EH (cell line): ENCODE measurements around the gene CASKIN1.

Experiments used
- DNase-seq: peaks from one replicate; pipeline ENCODE4 v3.0.0-alpha.2; 2015; ENCODE audit warnings: low read depth

The CASKIN1 gene

DNA sequence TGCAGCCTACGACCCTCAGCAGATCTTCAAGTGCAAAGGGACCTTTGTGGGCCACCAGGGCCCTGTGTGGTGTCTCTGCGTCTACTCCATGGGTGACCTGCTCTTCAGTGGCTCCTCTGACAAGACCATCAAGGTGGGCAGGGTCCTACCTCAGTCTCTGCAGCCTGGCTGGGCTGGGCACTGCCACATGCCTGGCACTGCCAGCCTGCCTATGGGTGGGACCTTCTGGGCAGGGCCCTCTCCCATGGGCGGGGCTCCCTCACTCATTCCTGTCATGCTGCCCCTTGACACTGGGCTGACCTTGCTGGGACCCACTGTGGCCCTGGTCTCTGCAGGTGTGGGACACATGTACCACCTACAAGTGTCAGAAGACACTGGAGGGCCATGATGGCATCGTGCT is 22.5 kb downstream of the CASKIN1 start:
- DNase-seq, result no peak

DNA sequence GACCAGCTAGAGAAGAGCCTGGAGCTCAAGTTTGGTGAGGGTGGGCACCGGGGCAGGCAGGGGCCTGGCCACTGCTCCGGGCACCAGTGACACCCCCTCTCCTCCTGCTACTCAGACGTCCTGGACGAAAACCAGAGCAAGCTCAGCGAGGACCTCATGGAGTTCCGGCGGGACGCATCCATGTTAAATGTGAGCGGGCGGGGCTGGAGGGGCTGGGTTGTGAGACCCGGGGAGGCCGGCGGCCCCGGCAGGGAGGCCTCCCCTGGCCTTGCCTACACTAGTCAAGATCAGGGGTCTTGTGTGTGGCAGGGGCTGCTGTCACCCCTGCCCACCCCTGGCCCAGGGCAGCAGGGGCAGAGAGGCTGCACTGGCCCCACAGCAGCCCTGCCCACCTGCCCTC is 23.0 kb downstream of the CASKIN1 start:
- DNase-seq, result no peak

DNA sequence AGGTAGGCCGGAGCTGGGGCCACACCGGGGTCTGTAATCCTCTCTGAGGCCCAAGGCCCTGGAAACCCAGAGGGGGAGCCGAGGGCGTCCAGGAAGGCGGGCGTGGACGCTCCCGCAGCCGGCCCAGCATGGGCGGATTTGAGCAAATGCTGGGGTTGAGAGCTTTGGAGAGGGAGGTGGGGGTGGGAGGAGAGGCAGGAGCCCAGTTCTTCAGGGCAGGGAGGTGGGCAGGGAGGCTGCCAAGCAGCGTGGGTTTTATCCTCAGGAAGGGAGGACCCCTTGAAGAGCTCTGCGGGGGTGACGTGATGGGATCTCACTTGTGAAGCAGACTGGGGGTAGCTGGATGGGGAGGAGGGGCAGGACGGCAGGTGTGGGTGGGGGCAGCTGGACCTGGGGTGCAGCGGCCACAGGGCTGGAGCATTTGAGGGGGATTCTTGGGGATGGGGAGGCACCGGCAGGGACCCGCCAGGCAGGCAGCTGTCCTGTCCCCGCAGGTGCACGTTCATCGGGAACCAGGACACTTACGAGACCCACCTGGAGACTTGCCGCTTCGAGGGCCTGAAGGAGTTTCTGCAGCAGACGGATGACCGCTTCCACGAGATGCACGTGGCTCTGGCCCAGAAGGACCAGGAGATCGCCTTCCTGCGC is 23.6 kb downstream of the CASKIN1 start:
- DNase-seq, result no peak

DNA sequence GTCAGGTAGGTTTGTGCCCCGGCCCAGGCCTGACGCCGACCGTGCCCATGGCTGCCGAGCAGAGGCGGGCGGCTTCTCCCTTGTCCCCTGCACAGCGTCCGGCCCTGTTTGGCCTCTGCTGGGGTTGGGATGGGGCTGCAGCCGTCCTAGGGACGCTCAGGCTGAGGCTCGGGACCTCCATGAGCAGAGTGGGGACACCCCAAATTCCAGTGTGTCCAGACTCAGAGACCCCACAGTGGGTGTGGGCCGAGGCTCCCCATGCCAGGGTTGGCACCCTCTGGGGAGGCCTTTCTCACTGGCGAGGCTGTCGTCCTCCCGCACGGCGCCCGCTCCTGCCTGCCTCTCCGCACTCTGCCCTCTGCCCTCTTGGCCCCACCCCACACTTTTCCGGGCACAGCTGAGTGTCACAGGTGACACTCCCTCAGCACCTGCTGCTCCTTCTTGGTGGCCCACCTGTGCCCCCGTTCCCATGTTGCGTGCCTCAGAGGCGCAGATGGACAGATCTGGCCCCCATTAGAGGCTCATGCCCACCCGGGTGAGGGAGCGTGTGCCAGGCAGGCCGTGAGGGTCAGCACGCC is 24.7 kb downstream of the CASKIN1 start:
- no peak for DNase-seq

DNA sequence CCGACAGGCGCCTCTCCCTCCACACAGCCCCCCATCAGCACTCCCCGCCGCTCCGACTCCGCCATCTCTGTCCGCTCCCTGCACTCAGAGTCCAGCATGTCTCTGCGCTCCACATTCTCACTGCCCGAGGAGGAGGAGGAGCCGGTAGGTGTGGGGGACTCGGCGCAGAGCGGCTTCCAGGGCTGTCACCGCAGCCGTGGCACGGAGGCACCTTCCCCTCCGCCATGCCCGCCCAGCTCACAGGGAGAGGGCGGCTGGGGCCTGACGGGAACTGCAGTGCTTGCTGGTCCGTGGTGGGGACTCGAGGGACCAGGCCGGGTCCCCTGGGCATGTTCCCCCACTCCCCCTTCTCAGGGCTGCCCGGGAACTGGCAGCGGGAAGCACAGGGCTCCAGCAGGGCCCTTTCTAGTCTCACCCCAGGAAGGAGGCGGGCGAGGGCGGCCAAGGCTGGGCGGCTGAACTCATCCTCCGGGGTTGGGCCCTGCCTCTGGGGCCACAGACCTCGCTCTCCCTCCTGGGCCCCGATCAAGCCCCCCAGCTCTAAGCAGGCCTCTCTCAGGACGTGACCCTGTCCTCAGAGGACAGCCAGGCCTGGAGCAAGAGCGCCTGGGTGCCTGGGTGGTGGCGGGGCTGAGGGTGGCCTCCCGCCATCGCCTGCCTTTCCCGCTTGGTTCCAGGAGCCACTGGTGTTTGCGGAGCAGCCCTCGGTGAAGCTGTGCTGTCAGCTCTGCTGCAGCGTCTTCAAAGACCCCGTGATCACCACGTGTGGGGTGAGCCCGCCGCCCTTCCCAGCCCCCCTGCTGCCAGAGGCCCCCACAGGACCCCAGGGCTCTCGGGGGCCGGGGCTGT is 25.6 kb downstream of the CASKIN1 start:
- no peak for DNase-seq

DNA sequence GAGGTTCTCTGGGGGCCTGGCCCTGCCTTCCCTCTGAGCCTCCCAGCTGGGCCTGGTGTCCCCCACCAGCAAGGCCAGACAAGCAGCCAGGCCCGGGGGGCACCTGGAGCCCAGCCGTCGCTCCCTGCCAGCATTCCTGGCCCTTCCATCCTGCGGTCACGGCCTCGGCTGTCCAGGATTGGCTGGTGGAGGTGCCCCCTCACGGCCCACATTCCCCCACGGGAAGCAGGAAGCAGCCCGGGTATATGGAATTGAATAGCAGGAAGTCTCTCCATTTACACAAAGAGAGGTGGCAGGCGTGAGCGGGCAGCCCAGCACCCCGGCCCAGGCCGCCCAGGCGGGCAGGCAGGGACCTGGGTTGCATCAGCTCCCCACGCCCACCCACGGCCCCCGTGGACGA is 26.3 kb downstream of the CASKIN1 start:
- DNase-seq, result no peak

DNA sequence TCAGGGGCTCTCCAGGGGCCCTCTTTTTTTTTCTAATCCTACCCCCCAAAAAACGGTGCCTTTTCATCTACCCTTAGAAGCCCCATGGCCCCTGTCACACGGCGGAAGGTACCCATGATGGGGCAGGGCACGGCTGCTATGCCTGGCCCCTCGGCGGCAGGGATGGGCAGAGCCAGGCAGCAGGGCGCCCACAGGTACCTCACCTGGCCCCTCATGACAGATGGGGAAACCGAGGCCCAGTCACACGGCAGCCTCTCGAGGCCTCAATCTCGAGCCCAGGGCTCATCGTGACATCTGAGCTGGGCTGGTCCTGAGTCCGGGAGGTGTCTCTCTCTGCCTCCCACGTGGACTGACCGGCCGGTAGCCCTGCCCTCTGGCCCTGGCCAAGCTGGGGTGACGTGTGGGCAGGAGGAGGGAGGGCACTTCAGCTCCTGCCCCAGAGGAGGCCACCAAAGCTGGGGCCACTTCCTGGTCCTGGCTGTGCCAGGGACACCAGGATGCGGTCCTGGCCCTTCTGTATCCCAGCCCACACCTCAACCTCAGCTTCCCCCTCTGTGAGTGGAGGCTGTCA is 29.3 kb downstream of the CASKIN1 start:
- no peak for DNase-seq

DNA sequence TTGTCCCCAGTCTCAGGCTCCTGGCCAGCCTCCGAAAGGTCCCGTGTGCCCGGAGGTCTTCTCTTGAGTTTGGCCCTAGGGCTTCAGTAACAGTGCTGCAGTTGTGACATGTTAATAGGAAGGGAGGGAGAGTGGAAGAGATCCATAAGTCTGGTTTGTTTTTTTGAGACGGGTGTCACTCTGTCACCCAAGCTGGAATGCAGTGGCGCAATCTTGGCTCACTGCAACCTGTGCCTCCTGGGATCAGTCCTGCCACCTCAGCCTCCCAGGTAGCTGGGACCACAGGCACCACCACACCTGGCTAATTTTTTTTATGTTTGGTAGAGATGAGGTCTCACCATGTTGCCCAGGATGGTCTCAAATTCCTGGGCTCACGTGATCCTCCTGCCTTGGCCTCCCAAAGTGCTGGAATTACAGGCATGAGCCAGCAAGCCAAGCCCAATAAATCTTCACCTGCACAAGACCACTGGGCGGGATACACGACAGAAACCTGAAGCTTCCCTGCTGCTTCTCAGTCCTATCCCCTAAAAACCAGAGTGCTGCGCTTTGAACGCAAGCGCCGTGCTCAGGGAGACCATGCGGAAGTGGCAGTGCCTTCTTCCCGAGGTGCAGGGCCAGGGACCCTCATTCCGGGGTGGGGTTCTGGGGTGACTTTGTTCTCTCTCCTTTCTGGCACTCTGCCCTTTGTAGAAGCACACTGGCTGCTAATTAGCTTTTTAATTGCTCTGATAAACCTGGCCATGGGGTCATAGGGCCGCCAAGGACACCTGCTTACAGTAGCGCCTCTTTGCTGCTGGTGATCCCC is 29.9 kb downstream of the CASKIN1 start:
- no peak for DNase-seq

DNA sequence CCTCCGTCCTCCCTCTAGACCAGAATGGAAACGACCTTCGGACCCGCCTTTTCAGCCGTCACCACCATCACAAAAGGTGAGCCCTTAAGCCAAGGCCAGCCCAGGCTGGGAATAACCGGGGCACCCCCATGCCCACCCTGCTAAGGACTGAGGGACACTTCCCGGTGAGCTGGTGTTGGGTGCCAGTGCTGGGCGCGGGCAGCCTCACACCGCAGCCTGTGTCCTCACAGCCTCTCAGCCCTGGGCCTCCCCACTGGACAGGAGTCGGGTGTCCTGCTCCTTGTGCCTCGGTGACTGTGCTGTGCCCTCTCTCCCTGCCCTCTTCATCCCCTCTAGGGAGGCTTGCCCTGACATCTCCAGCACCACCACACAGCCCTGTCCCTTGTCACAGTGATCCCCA is 30.5 kb downstream of the CASKIN1 start:
- no peak for DNase-seq

DNA sequence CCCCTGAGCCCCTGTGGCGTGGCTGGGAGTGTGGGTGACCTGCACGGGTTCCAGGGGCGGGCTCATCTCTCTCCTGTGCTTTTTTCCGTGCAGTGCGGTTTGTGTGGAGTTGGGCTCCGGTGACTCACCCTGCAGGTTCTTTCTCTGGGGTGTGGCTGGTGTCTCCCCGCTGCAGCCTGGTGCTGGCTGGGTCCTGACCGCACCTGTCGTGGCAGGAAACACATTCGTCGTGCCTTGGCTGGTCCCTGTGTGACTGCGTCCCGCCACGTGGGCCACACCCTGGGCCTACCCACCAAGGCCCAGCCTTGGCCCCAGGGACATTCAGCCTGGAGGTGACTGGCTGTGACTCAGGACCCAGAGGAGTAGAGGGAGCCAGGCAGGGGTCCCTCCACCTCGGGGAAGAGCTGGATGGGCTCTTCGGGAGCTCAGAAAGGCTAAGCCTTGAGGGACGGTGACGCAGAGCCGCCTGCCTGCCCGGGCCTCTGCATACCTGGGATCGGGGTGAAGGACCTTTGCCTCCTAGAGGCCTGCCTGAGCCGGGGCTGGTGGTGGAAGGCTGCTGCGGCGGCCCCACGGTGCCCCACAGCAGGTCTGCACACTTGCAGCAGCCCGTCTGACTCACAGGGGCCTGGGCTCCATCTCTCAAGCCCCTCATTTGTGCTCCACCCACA is 33.1 kb downstream of the CASKIN1 start:
- DNase-seq, result no peak

DNA sequence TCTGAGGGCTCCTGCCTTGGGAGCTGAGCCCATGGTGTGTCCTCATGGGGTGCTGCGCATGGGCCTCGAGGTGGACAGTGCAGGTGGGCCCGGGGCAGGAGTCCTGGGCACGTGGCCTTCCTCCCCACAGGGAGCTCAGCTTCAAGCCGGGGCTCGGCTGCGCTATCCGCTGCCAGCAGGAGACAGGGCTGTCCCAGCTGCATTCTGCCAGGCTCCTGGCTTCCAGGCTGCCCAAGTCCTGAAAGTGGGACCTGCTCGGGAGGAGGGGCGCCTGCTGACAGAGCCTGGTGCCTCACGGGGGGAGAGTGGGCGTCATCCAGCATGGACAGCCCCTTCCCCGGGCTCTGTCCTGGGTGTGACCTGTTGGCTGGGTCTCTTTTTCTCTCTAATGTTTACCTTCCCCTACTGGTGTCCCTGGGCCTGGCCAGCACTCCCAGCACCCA is 33.7 kb downstream of the CASKIN1 start:
- no peak for DNase-seq

DNA sequence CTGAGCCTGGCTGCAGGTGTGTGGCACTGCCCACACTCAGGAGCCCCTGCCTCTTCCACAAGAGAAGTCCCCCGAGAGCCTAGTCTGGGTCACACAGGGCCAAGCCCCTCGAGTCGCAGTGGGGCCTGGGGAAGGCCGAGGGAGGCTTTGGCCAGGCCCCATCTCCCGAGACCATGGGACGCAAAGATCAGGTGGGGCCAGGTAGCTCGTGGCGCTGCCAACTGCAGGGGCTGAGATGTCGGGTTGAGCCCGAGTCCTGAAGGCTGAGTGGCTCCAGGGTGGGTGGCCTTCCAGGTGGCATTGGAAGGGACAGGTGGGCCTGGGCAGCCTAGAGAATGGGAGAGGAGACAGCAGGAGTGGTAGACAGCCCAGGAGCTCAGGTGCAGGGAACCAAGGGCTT is 34.5 kb downstream of the CASKIN1 start:
- DNase-seq, result no peak

DNA sequence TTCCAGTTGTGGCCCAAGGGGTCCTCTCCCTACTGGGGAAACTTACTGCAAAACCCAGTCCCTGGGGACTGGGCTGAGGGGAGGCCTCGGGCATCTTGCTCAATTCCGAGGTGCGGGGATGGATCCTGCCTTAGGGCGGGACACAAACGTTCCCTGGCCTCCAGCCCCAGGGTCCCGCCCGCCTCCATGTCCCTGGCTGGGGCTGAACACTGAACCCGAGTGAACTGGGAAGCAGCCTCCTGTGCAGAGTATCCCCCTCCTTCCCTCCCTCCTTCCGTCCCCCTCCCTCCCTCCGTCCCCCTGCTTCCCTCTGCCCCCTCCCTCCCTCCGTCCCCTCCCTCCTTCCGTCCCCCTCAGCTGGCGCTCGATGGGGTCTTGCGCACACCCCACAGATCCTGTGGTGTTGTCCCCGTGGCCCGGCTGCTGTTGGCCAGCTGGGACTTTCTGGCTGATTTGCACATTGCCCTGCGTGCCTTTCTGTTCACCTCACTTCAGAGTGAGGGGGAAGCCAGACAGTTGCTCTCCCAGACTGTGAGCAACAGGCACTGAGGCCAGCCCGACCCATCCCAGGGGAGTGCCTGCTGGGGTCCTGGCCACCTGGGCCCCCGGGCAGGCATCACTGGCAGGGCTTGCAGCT is 35.4 kb downstream of the CASKIN1 start:
- DNase-seq, result peak; percentile 43

DNA sequence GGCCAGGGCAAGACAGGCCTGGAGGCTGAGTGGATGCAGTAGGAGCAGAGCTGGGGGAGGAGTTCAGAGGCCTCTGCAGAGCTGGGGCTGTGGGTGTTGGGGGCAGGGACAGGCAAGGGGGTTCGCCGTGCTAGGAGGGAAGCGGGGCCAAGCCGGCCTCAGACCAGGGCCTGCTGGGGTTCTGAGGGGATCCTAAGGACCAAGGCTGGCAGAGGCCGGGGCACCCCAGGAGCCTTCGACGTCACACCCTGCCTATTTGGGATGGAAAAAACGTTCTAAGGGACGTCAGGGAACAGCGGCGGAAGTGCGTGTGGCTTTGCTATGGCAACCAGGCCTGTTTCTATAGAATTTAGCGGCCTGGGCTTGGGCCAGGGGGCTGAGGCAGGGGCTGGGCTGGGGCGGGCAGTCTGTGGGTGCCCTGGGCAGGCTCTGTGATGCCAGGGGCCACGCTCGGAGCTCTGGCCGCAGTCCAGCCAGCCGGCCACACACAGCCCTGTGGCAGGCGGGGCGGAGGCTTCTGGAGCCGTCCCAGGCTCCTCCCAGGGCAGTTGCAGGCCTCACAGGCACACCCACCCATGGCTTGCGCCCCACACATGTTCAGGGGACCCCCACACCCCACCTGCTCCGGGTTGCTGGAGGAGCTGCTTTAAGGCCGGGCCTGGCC is 37.1 kb downstream of the CASKIN1 start:
- DNase-seq, result no peak

DNA sequence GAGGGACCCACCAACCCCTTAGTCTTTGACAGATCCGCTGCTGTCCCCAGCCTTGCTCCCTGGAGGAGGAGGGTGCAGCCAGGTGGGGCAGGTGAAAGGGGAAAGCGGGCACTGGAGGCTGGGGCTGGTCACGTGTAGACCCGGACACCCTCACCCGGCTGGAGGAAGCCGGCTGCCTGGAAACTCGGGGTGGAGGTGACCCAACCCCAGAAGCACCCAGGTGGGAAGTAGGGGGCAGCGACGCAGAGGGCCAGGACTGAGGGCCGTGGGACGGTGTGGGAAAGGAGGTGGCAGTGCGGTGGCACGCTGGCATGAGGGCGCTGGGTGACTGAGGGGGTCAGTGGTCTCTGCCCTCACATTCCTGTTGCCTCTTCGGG is 38.2 kb downstream of the CASKIN1 start:
- DNase-seq, result no peak

DNA sequence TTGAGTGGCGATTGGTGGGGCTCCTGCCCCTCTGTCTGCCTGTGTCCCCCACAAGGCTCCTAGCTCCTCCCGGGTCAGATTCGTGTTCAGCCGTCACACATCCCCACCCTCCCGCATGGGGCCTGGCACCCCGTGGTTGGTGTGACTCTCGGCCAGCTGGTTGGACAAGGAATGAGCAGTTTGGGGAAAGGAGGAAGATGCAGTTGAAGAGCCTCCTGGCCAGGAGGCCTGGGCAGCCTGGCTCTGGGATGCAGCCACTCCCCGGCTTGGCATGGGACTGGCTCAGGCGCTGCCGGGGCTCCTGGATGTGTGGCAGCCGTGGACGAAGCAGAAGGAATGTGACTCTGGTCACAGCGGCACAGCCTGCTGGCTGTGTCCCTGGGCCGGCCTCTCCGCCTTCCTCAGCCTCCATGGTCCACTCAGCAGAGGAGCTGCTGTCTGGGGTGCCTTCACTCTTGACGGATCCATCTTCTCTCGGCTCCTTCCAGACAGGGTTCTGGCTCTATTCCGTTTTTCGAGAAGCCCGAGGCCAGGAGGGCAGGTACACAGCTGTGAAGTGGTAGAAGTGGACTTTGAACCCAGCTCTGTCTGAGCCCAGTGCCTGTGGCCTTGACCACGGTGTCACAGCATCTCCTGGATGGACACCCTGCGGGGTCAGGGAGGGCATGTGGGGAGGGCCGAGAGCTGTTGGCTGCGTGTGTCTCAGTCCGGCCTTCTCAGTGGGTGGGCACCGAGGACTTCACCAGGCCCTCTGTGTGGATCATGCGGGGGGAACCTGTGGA is 38.7 kb downstream of the CASKIN1 start:
- no peak for DNase-seq

DNA sequence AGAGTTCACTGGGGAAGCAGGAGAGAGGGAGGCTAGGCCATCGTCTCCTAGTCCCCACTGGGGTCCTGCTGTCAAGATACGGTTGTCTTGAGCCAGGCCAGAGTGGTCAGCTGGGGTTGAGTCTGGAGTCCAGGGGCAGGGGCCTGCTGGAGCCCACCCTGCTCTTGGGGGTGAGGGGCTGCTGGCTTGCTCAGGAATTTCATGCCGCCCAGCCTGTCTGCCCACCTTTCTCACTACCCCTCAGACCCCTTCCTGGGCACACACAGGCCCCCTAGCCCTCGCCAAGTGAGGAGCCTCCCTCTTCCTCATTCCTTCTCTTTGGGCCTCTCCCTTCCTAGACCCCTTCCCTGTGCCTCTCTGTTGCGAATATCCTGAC is 39.6 kb downstream of the CASKIN1 start:
- DNase-seq, result no peak

DNA sequence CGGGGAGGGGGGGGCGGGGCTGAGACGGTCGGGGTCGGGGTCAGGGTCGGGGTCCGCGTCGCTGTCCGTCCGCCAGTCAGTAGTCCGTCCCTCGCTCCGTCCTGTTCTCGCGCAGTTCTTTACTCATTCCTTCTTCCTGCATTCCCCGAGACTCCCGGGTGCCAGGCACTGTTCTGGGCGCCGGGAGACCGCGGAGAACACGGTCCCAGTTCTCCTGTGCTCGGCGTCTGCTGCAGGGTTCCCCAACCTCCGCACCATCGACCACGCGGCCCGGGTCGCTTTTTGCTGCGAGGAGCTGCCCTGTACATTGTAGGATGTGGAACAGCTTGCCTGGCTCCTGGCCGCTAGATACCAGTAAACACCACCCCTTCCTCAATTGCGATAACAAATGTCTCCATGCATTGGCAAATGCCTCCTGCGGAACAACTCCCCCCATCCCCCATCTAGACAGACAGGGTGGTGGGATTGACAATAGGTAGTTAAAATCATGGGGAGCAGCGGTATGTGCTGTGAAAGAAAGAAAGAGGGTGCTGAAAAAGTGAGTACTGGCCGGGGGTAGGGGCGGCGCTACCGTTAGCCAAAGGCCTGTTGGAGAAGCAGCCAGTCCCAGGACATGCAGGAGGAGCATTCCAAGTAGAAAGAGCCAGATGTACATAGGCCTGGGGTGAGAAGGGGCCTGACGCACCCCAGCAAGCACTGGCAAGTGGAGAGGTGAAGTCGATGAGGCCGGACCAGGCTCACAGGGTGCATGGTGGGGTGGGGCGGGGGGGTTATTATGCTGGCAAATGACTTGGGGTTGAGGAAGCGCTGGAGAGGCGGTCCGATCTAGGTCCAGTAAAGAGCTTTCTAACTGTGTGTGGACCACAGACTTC is 40.2 kb downstream of the CASKIN1 start:
- peak; percentile 79 for DNase-seq
